NCI-H446 (cell line): ENCODE measurements around the gene USP13.

Experiments
- DNase-seq, 2 experiments: peaks; one replicate each; lab custom pipeline; 2025; lab: John Stamatoyannopoulos, UW

Gene USP13

GRCh38 chr3:179701176-179701827 is 48.5 kb downstream of the USP13 start:
- no peak for DNase-seq

- DNase-seq = peak; percentile 52 to 83
Observed at GRCh38 chr3:179702271-179702947, 49.6 kb downstream of the USP13 start.

GRCh38 chr3:179703816-179704215 is 51.0 kb downstream of the USP13 start:
- no peak for DNase-seq

GRCh38 chr3:179706233-179706632 is 53.4 kb downstream of the USP13 start:
- no peak for DNase-seq

- no peak for DNase-seq
Observed at GRCh38 chr3:179710079-179710478, 57.2 kb downstream of the USP13 start.

GRCh38 chr3:179713643-179714090 is 60.8 kb downstream of the USP13 start:
- DNase-seq = no peak

- no peak for DNase-seq
Observed at GRCh38 chr3:179715582-179715981, 62.7 kb downstream of the USP13 start.

- no peak for DNase-seq
Observed at GRCh38 chr3:179716226-179716625, 63.4 kb downstream of the USP13 start.

GRCh38 chr3:179716811-179717210 is 64.0 kb downstream of the USP13 start:
- DNase-seq = no peak

GRCh38 chr3:179717219-179717618 is 64.4 kb downstream of the USP13 start:
- no peak for DNase-seq

- no peak for DNase-seq
Observed at GRCh38 chr3:179719048-179719734, 66.4 kb downstream of the USP13 start.

GRCh38 chr3:179720196-179720595 is 67.4 kb downstream of the USP13 start:
- no peak for DNase-seq

GRCh38 chr3:179723617-179724016 is 70.8 kb downstream of the USP13 start:
- DNase-seq = no peak

- no peak for DNase-seq
Observed at GRCh38 chr3:179726075-179726699, 73.3 kb downstream of the USP13 start.

GRCh38 chr3:179729086-179729485 is 76.2 kb downstream of the USP13 start:
- DNase-seq = no peak

- no peak for DNase-seq
Observed at GRCh38 chr3:179729981-179730380, 77.1 kb downstream of the USP13 start.

GRCh38 chr3:179730506-179730905 is 77.7 kb downstream of the USP13 start:
- no peak for DNase-seq

- no peak for DNase-seq
Observed at GRCh38 chr3:179731544-179731943, 78.7 kb downstream of the USP13 start.

- no peak for DNase-seq
Observed at GRCh38 chr3:179732661-179733348, 80.0 kb downstream of the USP13 start.

- DNase-seq = no peak
Observed at GRCh38 chr3:179733797-179734196, 81.0 kb downstream of the USP13 start.

GRCh38 chr3:179734497-179735281 is 81.8 kb downstream of the USP13 start:
- DNase-seq = no peak
